Measurements from ENCODE around the gene ZNF496. TPM values are rescaled to one million over a fixed set of nuclear protein-coding genes. Genes with fewer than 3 reads are reported as not detected.
A peak's percentile ranks its signal among the peaks of the same experiment; 100 is the strongest.

The ZNF496 gene
- total and polyA plus RNA-seq, 2 experiments from 2014 or later: 6.7 to 21.0 TPM

GRCh38 chr1:247347477-247348222, 16.0 kb upstream of the ZNF496 start:
- DNase-seq: peak; percentile 26
- no peak for TF ChIP-seq EZH2phosphoT487 (IDR thresholded peaks at IDR 0.05; ENCODE audit: insufficient read depth, low read depth)
- no peak for TF ChIP-seq EZH2 (IDR thresholded peaks at IDR 0.05; ENCODE audit: insufficient read depth, poor library complexity, severe bottlenecking)
- Histone ChIP-seq H3K4me1 (ENCODE audit: insufficient read depth) (peaks cover 8% of the 10 kb centered on the region), H2AFZ (peak overlapping the region; percentile 46; the same call in 1 of the 2 replicates), H3K27me3 (replicated peaks; ENCODE audit: insufficient read depth) (no peaks in the 10 kb centered on the region), H3K9me3 (ENCODE audit: low read depth) (no peaks in the 10 kb centered on the region), H3K4me2 (ENCODE audit: unreplicated experiment) (peak overlapping the region; percentile 53), H4K20me1 (ENCODE audit: insufficient read depth) (no peaks in the 10 kb centered on the region), H3F3A (ENCODE audit: insufficient read depth) (peaks cover 6% of the 10 kb centered on the region), H3K36me3 (ENCODE audit: low read depth) (no peaks in the 10 kb centered on the region), H3K27ac (no peak overlapping the region), H3K4me3 (peak overlapping the region; percentile 51), H3K79me2 (ENCODE audit: insufficient read depth) (no peaks in the 10 kb centered on the region), H3K9ac (peak overlapping the region; percentile 1; the same call in 1 of the 2 replicates), H3K9me2 (ENCODE audit: insufficient read depth) (no peaks in the 10 kb centered on the region)
- WGBS, 2 experiments (ENCODE audit: low coverage in 1 of 2, low lambda C conversion rate in 2 of 2, missing lambda C conversion rate in 2 of 2): 14 to 25% methylated on average over 21 to 28 of the region's 31 CpGs
- in situ Hi-C loops (cut with MboI): no loop called here

DNA sequence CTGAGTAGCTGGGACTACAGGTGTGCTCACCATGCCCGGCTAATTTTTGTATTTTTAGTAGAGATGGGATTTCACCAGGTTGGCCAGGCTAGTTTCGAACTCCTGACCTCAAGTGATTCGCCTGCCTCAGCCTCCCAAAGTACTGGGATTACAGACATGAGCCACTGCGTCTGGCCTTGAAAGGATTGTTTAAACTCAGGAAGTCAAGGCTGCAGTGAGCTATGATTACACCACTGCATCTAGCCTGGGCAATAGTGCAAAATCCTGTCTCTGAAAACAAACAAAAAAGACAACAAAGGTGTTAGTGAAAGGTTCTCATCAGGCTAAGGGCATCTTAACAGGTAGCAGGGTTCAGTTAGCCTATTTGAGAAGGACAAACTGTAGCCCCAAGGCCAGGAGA, 14.2 kb upstream of the ZNF496 start:
- in situ Hi-C loops (cut with MboI): no loop called here
- 96 to 99% methylated on average over 4 of the region's 4 CpGs for whole genome bisulfite sequencing, 2 experiments (ENCODE audit: low coverage in 1 of 2, low lambda C conversion rate in 2 of 2, missing lambda C conversion rate in 2 of 2)

GRCh38 chr1:247343801-247344200, 12.1 kb upstream of the ZNF496 start:
- in situ Hi-C loops (cut with MboI): no loop called here
- Histone ChIP-seq H3K79me2 (ENCODE audit: insufficient read depth) (peaks cover 21% of the 10 kb centered on the region), H3K36me3 (ENCODE audit: low read depth) (no peaks in the 10 kb centered on the region), H3K4me1 (ENCODE audit: insufficient read depth) (peaks cover 20% of the 10 kb centered on the region), H3K4me2 (ENCODE audit: unreplicated experiment) (no peak overlapping the region), H3F3A (ENCODE audit: insufficient read depth) (peaks cover 27% of the 10 kb centered on the region), H3K27me3 (replicated peaks; ENCODE audit: insufficient read depth) (no peaks in the 10 kb centered on the region), H2AFZ (no peak overlapping the region), H3K27ac (no peak overlapping the region), H4K20me1 (ENCODE audit: insufficient read depth) (no peaks in the 10 kb centered on the region), H3K9me2 (ENCODE audit: insufficient read depth) (no peaks in the 10 kb centered on the region), H3K4me3 (no peak overlapping the region), H3K9me3 (ENCODE audit: low read depth) (no peaks in the 10 kb centered on the region), H3K9ac (peak overlapping the region; percentile 57; the same call in 1 of the 2 replicates)
- DNase-seq: no peak
- 21% methylated on average over 1 of the region's 1 CpG for WGBS, 2 experiments (ENCODE audit: low coverage in 1 of 2, low lambda C conversion rate in 2 of 2, missing lambda C conversion rate in 2 of 2)
- TF ChIP-seq EZH2phosphoT487 (IDR thresholded peaks at IDR 0.05; ENCODE audit: insufficient read depth, low read depth) (no peak), EZH2 (IDR thresholded peaks at IDR 0.05; ENCODE audit: insufficient read depth, poor library complexity, severe bottlenecking) (no peak)

More for the DNA sequence above, 14.2 kb upstream of the ZNF496 start:
- Histone ChIP-seq H3K27me3 (replicated peaks; ENCODE audit: insufficient read depth) (no peaks in the 10 kb centered on the region), H3F3A (ENCODE audit: insufficient read depth) (peaks cover 20% of the 10 kb centered on the region), H3K9me2 (ENCODE audit: insufficient read depth) (no peaks in the 10 kb centered on the region), H3K36me3 (ENCODE audit: low read depth) (no peaks in the 10 kb centered on the region), H3K79me2 (ENCODE audit: insufficient read depth) (peaks cover 12% of the 10 kb centered on the region; the same call in 1 of the 2 replicates), H3K27ac (no peak overlapping the region), H3K4me3 (no peak overlapping the region), H3K4me1 (ENCODE audit: insufficient read depth) (peaks cover 11% of the 10 kb centered on the region), H2AFZ (no peak overlapping the region), H3K4me2 (ENCODE audit: unreplicated experiment) (no peak overlapping the region), H3K9me3 (ENCODE audit: low read depth) (no peaks in the 10 kb centered on the region), H3K9ac (no peak overlapping the region), H4K20me1 (ENCODE audit: insufficient read depth) (no peaks in the 10 kb centered on the region)
- TF ChIP-seq EZH2 (IDR thresholded peaks at IDR 0.05; ENCODE audit: insufficient read depth, poor library complexity, severe bottlenecking) (no peak), EZH2phosphoT487 (IDR thresholded peaks at IDR 0.05; ENCODE audit: insufficient read depth, low read depth) (no peak)
- DNase-seq: no peak

- Histone ChIP-seq H3K9me3 (ENCODE audit: low read depth) (no peaks in the 10 kb centered on the region), H3K4me3 (no peak overlapping the region), H3F3A (ENCODE audit: insufficient read depth) (peaks cover 31% of the 10 kb centered on the region), H2AFZ (no peak overlapping the region), H3K4me1 (ENCODE audit: insufficient read depth) (peaks cover 27% of the 10 kb centered on the region), H3K36me3 (ENCODE audit: low read depth) (no peaks in the 10 kb centered on the region), H3K79me2 (ENCODE audit: insufficient read depth) (peaks cover 54% of the 10 kb centered on the region), H4K20me1 (ENCODE audit: insufficient read depth) (no peaks in the 10 kb centered on the region), H3K27me3 (replicated peaks; ENCODE audit: insufficient read depth) (no peaks in the 10 kb centered on the region), H3K27ac (peak overlapping the region; percentile 29; the same call in 1 of the 2 replicates), H3K4me2 (ENCODE audit: unreplicated experiment) (peak overlapping the region; percentile 38), H3K9ac (peak overlapping the region; percentile 23; the same call in 1 of the 2 replicates), H3K9me2 (ENCODE audit: insufficient read depth) (no peaks in the 10 kb centered on the region)
- WGBS, 2 experiments (ENCODE audit: low coverage in 1 of 2, low lambda C conversion rate in 2 of 2, missing lambda C conversion rate in 2 of 2): 51 to 62% methylated on average over 3 of the region's 3 CpGs
- no peak for TF ChIP-seq EZH2 (IDR thresholded peaks at IDR 0.05; ENCODE audit: insufficient read depth, poor library complexity, severe bottlenecking)
- no peak for TF ChIP-seq EZH2phosphoT487 (IDR thresholded peaks at IDR 0.05; ENCODE audit: insufficient read depth, low read depth)
- DNase-seq: peak; percentile 46
- in situ Hi-C loops (cut with MboI): no loop called here
These were observed 7.1 kb upstream of the ZNF496 start for GRCh38 chr1:247338723-247339275.

Data from GM23248 (cell line).